PC-3 (cell line): ENCODE results near the gene NPTXR.

Experiments used
- EZH2phosphoT487 ChIP-seq: fragments of 300-600 bp; sonication (generic); IDR thresholded peaks from 2 replicates; pipeline ENCODE4 v1.6.1; 2018; ENCODE audit warnings: mild to moderate bottlenecking, antibody characterized with exemption, low read length, borderline replicate concordance
- TF ChIP-seq, protein P1 (sequence below): fragments of 300-600 bp; sonication (generic); conservative IDR thresholded peaks from 2 replicates; pipeline ENCODE4 v1.5.1; 2017; ENCODE audit warnings: antibody characterized with exemption, low read depth, mild to moderate bottlenecking, low read length

DNA sequence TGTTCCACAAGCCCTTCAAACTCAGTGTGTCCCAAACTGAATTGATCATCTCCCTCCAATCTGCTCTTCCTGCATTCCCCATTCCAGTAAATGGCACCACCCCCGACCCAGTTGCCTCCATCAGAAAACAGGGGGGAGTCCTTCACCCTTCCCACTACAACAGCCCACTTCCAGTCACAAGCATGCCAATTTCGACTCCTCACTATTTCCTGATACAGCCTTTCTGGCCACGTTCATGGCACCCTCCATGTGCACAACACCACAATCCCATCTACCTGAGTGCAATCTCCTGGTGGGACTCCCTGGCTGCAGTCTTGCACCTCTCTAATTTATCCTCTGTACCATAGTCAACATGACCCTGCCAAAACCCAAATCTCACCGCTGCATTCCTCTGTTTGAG is 48.3 kb downstream of the NPTXR start:
- no peak for TF ChIP-seq EZH2phosphoT487
- TF ChIP-seq, protein P1, sequence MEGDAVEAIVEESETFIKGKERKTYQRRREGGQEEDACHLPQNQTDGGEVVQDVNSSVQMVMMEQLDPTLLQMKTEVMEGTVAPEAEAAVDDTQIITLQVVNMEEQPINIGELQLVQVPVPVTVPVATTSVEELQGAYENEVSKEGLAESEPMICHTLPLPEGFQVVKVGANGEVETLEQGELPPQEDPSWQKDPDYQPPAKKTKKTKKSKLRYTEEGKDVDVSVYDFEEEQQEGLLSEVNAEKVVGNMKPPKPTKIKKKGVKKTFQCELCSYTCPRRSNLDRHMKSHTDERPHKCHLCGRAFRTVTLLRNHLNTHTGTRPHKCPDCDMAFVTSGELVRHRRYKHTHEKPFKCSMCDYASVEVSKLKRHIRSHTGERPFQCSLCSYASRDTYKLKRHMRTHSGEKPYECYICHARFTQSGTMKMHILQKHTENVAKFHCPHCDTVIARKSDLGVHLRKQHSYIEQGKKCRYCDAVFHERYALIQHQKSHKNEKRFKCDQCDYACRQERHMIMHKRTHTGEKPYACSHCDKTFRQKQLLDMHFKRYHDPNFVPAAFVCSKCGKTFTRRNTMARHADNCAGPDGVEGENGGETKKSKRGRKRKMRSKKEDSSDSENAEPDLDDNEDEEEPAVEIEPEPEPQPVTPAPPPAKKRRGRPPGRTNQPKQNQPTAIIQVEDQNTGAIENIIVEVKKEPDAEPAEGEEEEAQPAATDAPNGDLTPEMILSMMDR, result no peak
